Glutamatergic neuron (in vitro differentiated cells): ENCODE results near the gene FAM53A. TPM values are rescaled to one million over a fixed set of nuclear protein-coding genes. Genes with fewer than 3 reads are reported as not detected.

ENCODE experiments used
- DNase-seq: peaks from one replicate; pipeline ENCODE4 v3.0.0; 2022
- H3K27ac Mint-ChIP-seq: one replicate; pipeline ENCODE4 v1.8.0; 2020; ENCODE audit warnings: mild to moderate bottlenecking, mixed read lengths, inconsistent platforms; ENCODE audit not compliant: unreplicated experiment
- H3K27me3 Mint-ChIP-seq: one replicate; pipeline ENCODE4 v1.8.0; 2020; ENCODE audit warnings: mild to moderate bottlenecking, moderate library complexity, mixed read lengths, inconsistent platforms; ENCODE audit not compliant: unreplicated experiment
- H3K36me3 Mint-ChIP-seq: one replicate; pipeline ENCODE4 v1.8.0; 2020; ENCODE audit warnings: mild to moderate bottlenecking, mixed read lengths, inconsistent platforms; ENCODE audit not compliant: unreplicated experiment
- H3K4me1 Mint-ChIP-seq: one replicate; pipeline ENCODE4 v1.8.0; 2020; ENCODE audit warnings: mild to moderate bottlenecking, low read depth, mixed read lengths, inconsistent platforms; ENCODE audit not compliant: unreplicated experiment
- H3K4me3 Mint-ChIP-seq: one replicate; pipeline ENCODE4 v1.8.0; 2020; ENCODE audit warnings: mild to moderate bottlenecking, mixed read lengths, inconsistent platforms; ENCODE audit not compliant: unreplicated experiment
- H3K9me3 Mint-ChIP-seq: one replicate; pipeline ENCODE4 v1.8.0; 2020; ENCODE audit warnings: mild to moderate bottlenecking, moderate library complexity, mixed read lengths, inconsistent platforms; ENCODE audit not compliant: unreplicated experiment
- total RNA-seq: library from RNA; stranded (reverse); fragmentation: NEBNext Ultra II Directional; extraction: Animal tissue kit (Norgen Biotek cat#: 25700); gene quantifications from one replicate; pipeline ENCODE4 v1.2.1, GENCODE V29; 2021; ENCODE audit not compliant: unreplicated experiment
- TF ChIP-seq, protein P1 (sequence below): fragments of 200-600 bp; sonication (generic); IDR thresholded peaks from one replicate; pipeline ENCODE4 v1.5.0; 2021; ENCODE audit not compliant: partially characterized antibody, unreplicated experiment

Gene FAM53A
- total RNA-seq, 1 donor from 2014 or later: 1.1 TPM

DNA sequence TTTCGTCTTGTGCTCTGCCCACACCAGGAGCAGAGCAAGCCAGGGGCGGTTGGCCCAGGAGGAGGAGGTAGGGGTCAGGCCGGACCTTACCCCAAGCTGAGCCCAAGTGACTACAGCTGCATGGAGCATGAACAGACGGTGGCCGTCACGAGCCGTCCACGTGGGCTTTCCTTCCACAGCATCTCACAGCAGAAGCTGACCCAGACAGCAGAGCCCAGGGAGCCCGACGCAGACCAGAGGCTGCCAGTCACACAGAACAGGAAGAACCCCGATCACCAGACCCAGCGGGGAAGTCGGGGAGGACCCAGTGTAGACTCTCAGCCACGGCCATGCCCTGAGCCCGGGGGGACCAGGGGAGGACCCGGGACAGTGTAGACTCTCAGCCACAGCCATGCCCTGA lies 58.0 kb downstream of the FAM53A start:
- DNase-seq: no peak
- H3K36me3 Mint-ChIP-seq: no peaks in the 10 kb centered on the region
- peaks cover 5% of the 10 kb centered on the region for H3K27me3 Mint-ChIP-seq
- no peak overlapping the region for H3K4me3 Mint-ChIP-seq
- H3K9me3 Mint-ChIP-seq: peaks cover 1% of the 10 kb centered on the region
- no peak overlapping the region for H3K27ac Mint-ChIP-seq
- no peaks in the 10 kb centered on the region for H3K4me1 Mint-ChIP-seq
- TF ChIP-seq, protein P1, sequence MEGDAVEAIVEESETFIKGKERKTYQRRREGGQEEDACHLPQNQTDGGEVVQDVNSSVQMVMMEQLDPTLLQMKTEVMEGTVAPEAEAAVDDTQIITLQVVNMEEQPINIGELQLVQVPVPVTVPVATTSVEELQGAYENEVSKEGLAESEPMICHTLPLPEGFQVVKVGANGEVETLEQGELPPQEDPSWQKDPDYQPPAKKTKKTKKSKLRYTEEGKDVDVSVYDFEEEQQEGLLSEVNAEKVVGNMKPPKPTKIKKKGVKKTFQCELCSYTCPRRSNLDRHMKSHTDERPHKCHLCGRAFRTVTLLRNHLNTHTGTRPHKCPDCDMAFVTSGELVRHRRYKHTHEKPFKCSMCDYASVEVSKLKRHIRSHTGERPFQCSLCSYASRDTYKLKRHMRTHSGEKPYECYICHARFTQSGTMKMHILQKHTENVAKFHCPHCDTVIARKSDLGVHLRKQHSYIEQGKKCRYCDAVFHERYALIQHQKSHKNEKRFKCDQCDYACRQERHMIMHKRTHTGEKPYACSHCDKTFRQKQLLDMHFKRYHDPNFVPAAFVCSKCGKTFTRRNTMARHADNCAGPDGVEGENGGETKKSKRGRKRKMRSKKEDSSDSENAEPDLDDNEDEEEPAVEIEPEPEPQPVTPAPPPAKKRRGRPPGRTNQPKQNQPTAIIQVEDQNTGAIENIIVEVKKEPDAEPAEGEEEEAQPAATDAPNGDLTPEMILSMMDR: no peak

DNA sequence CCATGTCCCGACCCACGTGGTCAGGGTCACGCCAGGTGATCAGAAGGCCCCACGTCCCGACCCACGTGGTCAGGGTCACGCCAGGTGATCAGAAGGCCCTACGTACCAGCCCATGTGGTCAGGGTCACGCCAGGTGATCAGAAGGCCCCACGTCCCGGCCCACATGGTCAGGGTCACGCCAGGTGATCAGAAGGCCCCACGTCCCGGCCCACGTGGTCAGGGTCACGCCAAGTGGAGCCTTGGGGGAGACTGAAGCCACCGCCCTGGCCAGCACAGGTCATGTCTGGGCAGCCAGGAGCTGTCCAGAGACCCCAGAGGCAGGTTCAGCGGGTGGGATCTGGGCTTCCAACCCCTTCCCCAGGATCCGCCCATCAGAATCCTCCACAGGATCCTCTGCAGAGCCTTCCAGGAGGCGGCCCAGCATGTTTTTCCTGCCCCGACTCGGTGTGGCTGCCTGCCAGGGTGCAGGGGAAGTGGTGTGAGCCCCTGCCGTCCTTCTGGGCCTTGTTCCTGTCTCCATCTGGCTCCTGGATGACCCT lies 58.4 kb downstream of the FAM53A start:
- H3K4me1 Mint-ChIP-seq: no peaks in the 10 kb centered on the region
- TF ChIP-seq, protein P1: no peak
- no peak overlapping the region for H3K4me3 Mint-ChIP-seq
- peaks cover 5% of the 10 kb centered on the region for H3K27me3 Mint-ChIP-seq
- H3K27ac Mint-ChIP-seq: no peak overlapping the region
- H3K9me3 Mint-ChIP-seq: peaks cover 3% of the 10 kb centered on the region
- peaks cover 1% of the 10 kb centered on the region for H3K36me3 Mint-ChIP-seq
- no peak for DNase-seq

DNA sequence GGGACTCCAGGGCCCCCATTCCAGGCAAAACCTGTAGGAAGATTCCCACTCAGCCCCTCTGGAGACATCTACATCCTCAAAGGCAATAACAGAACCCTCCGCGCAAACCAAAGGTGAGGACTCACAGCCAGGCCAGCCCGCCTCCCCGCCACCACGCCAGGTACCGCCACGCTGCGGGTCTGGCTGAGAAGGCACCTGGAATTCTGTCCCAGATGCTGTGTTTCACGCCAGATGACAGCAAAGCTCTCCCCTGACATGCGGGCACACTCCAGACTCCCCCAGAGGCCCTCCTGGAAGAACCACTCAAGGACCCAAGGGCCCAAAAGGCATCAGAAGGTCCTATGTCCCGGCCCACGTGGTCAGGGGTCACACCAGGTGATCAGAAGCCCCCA lies 59.6 kb downstream of the FAM53A start:
- TF ChIP-seq, protein P1: no peak
- peaks cover 6% of the 10 kb centered on the region for H3K36me3 Mint-ChIP-seq
- no peak overlapping the region for H3K27ac Mint-ChIP-seq
- H3K4me3 Mint-ChIP-seq: no peak overlapping the region
- H3K27me3 Mint-ChIP-seq: peaks cover 5% of the 10 kb centered on the region
- peaks cover 9% of the 10 kb centered on the region for H3K9me3 Mint-ChIP-seq
- no peaks in the 10 kb centered on the region for H3K4me1 Mint-ChIP-seq
- no peak for DNase-seq

DNA sequence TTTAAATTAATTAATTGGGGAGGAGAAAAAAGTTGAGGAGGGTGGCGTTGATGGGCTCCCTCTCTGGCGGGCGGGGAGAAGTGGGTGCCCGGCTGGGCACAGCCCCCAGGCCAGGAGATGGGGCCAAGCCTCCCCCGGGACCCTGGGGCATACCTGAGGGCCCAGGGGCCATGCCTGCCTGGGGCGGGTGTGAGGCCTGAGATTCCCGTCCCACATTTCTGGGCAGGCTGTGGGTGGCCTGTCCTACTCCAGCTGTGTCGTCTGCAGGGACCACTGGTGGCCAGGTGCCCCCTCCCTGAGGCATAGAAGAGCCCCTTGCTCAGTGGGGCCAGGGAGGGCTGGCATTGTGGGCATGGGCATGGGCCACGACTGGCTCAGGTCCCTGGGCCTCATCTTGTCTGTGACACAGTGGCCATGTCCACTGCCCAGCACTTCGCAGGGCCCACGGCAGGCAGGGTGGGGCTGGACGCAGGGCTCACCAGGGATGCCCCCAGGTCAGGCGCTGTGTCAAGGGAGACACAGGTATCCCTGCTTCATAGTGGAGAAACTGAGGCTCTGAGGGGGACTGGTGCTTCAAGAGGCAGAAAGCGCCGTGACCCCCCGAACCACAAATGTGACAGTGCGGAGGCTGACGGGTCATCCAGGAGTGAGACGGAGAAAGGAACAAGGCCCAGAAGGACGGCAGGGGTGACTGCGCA lies 60.1 kb downstream of the FAM53A start:
- Mint-ChIP-seq H3K4me3 (no peak overlapping the region), H3K9me3 (peaks cover 9% of the 10 kb centered on the region), H3K36me3 (peaks cover 6% of the 10 kb centered on the region), H3K27me3 (peaks cover 5% of the 10 kb centered on the region), H3K4me1 (no peaks in the 10 kb centered on the region), H3K27ac (no peak overlapping the region)
- no peak for DNase-seq
- TF ChIP-seq, protein P1: no peak

DNA sequence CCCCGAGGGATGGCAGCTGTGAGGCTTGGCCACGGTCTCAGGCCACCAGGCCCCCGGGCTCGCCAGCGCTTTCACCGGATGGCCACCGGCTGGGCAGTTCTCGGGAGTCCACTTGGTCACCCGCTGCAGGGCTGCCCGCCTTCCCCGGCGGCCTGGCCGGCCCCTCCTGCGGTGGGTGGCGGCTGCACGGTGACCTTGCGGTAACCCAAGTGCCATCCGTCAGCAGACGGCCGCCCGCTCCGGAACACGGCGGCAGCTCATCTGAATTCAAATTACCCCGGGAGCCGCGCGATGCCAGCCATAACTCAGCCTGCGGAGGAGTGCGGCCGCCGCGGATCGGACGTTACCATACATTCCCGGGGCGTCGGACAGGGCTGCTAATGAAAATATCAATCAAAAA lies 60.7 kb downstream of the FAM53A start:
- no peaks in the 10 kb centered on the region for H3K4me1 Mint-ChIP-seq
- peaks cover 5% of the 10 kb centered on the region for H3K27me3 Mint-ChIP-seq
- peaks cover 6% of the 10 kb centered on the region for H3K36me3 Mint-ChIP-seq
- H3K9me3 Mint-ChIP-seq: peaks cover 9% of the 10 kb centered on the region
- no peak overlapping the region for H3K27ac Mint-ChIP-seq
- no peak for DNase-seq
- TF ChIP-seq, protein P1: no peak
- H3K4me3 Mint-ChIP-seq: no peak overlapping the region
